Activated CD4-positive, CD25-positive, alpha-beta regulatory T cell treated with anti-CD3 and anti-CD28 coated beads, Interleukin-2, amount 50 U/mL, for 16 hours (primary cell): ENCODE data around the gene ATG7.
"Not testable (repeated sequence)": the region's sequence is repeated elsewhere in the genome, so short reads cannot be mapped to it uniquely, and the experiment has no call there.

Experiments
- DNase-seq: peaks from one replicate; pipeline ENCODE4 v3.0.0-alpha.2; 2020; ENCODE audit warnings: low read depth, low spot score

Gene ATG7

DNA sequence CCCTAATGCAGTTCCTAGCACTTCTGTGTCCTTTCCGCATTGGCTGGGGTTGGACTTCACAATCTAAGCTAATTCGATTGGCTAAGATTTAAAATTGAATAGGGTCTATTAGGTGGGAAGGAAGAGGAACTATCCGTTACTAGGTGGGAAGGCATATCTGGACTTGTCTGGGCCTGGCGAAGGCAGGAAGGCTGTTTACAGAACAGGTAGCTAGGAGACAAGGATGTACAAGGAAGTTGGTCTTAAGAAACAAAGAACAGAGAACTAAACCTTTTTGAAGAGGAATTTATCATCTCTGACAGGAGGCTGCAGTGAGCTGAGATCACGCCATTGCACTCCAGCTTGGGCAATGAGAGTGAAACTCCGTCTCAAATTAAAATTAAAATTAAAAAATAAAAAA is 17.3 kb upstream of the ATG7 start:
- no peak for DNase-seq

DNA sequence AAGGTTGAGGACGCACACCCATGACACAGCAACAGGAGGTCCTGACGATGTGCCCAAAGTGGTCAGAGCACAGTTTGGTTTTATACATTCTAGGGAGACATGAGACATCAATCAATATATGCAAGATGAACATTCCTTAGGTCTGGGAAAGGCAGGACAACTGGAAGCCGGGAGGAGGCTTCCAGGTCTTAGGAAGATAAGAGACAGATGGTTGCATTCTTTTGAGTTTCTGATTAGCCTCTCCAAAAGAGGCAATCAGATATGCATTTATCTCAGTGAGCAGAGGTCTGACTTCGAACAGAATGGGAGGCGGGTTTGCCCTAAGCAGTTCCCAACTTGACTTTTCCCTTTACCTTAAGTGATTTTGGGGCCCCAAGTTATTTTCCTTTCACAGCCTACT is 16.7 kb upstream of the ATG7 start:
- DNase-seq, result not testable (repeated sequence)

DNA sequence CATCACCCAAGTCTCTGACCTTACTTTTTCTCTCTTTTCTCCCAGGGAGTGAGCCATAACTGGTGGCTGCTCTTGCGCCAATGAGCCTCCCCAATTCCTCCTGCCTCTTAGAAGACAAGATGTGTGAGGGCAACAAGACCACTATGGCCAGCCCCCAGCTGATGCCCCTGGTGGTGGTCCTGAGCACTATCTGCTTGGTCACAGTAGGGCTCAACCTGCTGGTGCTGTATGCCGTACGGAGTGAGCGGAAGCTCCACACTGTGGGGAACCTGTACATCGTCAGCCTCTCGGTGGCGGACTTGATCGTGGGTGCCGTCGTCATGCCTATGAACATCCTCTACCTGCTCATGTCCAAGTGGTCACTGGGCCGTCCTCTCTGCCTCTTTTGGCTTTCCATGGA is 13.2 kb upstream of the ATG7 start:
- no peak for DNase-seq

DNA sequence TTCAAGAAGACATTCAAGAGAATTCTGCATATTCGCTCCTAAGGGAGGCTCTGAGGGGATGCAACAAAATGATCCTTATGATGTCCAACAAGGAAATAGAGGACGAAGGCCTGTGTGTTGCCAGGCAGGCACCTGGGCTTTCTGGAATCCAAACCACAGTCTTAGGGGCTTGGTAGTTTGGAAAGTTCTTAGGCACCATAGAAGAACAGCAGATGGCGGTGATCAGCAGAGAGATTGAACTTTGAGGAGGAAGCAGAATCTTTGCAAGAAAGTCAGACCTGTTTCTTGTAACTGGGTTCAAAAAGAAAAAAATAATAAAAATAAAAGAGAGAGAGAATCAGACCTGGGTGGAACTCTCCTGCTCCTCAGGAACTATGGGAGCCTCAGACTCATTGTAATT is 11.7 kb upstream of the ATG7 start:
- DNase-seq, result no peak

DNA sequence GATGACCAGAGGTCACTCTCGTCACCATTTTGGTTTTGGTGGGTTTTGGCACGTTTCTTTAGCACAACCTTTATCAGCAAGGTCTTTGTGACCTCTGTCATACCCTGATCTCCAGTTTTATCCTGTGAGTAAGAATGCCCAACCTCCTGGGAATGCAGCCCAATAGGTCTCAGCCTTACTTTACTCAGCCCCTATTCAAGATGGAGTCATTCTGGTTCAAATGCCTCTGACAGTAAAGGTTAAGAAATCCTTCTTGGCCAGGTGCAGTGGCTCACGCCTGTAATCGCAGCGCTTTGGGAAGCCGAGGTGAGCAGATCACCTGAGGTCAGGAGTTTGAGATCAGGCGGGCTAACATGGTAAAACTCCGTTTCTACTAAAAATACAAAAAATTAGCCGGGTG is 3.2 kb upstream of the ATG7 start:
- no peak for DNase-seq

DNA sequence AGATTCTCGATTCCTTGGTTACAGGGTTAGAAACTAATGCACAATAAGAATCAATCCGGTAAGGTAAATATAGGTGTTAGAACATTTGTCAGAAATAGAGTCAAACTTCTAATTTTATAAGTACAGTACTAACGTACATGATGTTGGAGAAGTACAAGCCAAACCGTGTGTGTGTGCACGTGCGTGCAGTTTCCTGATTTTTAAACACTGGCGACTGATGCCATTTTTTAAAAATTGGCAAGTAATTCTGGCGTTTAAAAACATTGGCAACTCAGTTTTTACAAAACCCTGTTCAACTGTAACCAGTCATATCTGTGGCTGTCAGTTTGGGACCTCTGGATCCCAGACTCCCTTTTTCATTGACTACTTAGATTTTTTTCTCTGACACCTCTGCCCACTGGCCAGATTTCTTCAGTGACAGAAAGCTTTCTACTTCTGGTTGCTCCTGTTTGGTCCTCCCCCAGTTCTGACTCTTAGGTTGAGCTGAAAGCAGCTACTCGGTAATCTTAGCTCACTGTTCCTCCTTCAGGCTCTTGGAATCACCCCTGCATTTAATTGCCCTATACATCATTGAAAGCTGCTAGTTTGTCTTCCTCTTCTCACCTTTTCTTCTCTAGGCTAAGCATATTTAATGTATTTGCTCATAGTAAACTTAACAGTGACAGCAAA is 843 bp downstream of the ATG7 start:
- DNase-seq, result no peak

DNA sequence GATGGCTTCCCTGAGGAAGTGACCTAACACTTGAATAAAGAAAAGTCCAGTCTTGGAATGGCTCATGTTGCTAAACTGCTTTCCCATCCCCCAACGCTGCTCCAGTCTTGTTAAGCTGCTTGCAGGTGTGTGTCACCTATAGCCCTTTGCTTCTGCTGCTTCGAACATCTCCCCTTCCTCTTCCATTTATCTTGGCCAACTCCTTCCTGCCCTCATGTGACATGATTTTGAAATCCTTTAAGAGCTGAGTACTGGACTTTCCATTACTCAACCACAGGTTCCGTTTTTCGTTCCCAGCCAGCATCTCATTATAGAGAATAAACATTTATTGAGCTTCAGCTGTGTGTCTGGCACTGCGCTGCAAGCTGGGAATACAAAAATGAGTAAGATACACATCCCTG is 1.7 kb downstream of the ATG7 start:
- no peak for DNase-seq

DNA sequence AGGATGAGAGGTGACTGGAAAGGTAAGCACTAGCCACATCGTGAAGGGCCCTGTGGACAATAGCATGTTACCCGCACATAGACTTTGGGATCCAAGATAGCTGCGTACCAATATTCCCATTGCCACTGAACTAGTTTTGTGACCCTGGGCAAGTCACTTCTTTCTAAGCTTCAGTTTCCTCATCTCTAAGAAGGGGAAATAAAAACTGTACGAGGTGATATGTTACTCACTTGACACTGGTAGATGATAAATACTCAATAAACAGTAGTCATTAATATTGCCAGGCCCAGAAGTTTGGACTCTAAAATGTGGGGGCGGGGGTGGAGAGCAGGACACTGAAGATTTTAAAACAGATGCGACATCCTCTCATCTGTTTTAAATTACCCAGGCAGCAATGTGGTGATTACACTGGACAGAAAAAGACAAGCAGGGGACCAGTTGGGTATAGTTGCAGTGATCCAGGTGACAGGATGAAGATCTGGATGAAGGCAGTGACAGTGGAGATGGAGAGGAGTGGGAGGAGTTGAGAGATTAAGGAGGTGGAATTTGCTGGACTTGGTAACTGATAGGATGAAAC is 2.5 kb downstream of the ATG7 start:
- no peak for DNase-seq

DNA sequence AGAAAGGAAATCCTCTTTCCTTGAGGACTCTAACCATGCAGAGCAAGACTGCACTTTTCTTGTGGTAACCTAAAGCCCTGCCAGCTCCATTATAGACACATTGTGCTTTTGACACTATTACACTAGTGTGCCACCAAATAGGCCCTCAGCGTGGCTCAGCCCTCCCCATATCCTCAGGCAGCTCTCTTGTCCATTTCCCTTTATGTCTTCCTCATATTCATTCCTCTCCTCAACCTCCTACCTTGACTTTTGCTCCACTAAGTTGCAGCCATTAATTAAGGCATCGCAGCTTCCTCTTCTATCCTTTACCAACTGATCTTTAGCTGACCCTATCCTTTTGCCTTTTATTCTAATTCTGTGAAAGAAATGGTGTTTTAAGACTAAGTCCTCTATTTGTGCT is 3.7 kb downstream of the ATG7 start:
- DNase-seq, result no peak

DNA sequence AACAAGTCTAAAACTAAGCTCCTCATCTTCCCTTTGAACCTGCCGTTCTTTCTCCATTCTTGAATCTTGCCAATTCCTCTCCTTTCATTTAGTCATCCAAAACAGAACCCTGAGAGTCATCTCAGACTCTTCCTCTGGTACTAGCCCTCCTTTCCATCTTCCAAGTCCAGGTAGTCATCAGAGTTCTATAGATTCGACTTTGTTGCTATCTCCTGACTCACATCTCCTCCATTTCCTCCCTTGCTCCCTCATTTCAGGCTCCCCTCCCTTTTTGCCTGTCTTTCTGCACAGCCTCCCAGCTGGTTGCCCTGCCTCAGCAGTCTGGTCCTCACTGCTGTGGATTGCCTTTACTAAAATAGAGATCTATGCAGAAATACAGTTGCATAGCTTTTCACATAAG is 4.7 kb downstream of the ATG7 start:
- no peak for DNase-seq

DNA sequence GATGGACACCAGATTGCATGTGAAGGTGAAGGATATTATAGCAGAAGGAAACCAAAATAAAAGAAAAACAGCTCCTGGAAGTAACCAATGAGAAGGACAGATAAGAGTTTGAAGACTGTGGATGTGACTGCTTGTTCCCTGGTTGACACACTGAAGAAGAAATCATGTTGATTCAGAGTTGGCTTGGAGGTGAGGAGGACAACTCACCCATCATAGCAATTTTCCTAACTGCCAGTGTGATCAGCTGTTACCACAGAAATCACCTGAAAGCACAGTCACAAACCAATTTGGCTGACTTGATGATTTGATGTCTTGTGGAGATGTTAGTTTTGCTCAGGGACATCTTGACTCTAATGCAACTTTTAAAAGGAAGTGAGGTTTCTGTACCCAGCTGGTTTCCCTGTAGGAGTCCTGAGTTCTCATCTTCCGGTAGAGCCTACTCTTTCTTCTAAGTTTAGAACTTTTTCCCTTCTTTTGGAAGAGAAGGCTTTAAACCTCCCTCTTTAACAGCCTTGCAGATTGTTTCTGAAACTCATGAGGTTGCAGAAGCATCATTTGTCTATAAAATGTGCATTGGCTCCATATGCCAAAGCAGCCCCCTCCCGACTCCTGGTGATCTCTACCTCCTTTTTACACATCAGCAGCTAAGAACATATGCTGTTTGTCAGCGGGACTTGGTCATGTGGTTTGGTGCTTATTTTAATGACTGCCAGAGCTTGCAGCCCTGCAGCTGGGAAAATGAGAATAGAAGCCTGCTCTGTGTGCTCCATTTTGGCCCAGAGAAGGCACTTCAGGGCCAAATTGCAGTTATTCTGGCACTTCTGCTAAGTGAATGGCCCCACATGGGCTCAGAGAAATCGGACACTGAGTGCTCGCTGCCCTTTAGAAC is 10.3 kb downstream of the ATG7 start:
- DNase-seq, result no peak

DNA sequence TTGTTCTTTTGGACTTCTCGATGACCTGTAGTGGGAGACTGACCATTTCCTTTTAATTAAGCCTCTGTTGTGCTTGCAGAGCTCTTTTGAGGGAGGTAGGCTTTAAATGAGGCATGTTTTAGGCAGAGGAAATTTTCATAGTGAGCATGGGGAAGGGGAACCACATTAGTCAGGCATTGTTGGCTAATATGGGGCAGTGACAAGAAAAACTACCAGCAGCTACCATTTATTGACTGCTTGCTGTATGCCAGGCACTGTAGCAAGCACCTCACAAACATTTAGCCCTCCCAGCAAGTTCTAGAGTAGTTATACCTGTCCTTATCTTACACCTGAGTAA is 10.9 kb downstream of the ATG7 start:
- no peak for DNase-seq

DNA sequence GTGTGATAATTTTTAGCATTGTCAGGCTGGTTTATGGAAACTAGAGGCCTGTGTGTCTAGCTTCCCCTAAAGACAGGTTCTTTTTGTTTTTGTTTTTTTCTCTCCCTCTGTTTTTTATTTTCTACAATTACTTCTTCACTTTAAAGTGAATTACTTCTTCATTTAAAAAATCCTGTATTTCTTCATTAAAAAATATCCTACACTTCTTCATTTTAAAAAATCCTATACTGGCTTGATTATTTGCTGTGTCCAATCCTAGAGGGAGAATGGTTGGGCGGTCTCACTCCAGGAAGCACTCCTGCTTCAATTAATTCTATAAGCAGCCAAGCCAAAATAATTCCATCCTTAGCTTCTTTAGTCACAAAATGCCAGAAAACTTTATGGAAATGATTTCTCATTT is 11.8 kb downstream of the ATG7 start:
- no peak for DNase-seq

DNA sequence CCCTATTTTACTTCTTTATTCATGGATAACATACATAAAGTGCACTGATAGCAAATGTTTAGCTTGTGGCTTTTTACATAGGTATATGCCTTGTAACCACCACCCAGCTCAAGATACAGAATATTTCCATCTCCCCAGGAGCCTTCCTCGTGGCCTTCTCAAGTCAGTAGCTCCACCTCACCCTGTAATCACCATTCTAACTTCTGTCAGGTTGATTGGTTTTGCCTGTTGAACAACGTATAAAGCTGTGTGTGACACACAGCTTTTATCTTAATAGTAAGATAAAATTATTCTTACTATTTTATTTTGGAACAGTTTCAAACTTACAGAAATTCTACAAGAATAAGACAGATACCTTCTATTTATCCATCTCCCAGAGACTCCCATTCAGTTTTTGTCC is 13.3 kb downstream of the ATG7 start:
- DNase-seq, result no peak

DNA sequence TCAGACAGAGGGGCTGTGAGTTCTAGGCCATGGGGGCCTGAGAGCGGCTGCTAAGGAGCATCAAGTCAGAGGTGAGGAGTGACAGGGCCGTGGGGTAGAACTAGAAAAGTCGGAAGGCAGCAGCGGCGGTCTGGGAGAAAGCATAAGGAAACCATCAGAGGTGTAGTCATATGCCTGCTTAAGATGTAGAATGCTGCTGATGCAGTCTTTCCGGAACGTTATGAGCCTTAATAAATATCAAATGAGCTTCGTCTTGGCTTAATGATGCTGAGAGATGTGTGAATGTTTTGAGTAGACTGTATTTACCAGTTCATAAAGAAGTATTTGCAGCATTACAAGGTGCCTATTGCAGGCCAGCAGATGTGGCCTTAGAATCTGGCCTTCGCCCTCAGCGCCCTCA is 15.2 kb downstream of the ATG7 start:
- no peak for DNase-seq

DNA sequence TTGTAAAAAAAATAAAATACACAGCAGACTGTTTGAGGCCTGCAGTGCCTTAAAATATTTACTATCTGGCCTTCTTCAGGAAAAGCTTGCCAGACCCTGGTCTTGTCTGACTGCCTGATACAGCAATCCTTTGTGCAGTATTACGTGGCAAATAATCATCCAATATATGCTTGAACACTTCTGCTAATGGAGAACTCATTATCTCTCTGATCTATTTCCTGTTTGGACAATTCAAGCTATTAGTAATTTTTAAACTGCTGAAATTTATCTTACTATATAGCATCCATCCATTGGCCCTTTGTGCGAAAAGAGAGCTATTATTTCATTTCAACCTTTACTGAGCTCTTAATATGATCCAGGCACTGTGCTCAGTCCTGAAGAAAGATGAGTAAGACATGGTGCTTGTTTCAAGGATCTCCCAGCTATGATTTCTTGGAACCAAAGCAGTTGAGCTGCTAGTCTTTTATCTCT is 15.9 kb downstream of the ATG7 start:
- DNase-seq, result no peak

DNA sequence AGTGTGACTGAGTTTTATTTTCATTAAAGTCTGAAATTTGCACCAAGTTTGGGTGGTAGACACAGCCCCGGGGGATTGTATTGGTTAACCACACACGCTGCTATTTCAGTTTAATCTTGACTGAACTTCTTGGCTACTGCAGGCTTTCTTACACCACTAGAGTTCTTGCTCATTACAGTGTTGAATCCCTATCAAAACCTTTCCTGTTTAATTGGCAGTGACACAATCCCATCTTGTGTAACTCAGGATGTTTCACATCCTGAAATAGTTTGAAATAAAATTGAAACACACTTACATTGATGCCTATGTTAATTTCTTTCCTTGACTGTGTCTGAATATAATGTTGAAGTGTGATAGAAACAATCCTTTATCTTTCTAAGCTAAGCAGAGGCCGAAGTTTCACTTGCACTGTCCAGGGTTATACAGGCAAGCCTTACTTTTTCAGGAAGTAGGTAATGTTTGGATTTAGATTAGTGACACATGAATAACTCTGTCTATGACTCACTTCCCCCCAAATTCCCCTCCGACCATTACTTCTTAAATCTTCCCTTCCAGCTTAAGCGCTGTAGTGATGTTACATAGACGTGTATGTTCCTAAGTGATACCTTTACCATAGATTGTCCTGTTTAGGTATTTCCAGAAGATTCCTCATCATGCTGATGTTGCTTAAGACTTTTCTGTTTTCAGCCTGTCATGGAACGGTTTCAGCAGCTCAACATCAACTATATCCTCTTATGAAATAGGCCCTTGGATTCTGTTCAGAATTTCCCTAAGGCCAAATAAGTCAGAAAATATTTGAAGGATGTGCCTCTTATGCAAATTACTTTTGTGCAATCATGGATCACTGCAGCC is 16.8 kb downstream of the ATG7 start:
- no peak for DNase-seq

DNA sequence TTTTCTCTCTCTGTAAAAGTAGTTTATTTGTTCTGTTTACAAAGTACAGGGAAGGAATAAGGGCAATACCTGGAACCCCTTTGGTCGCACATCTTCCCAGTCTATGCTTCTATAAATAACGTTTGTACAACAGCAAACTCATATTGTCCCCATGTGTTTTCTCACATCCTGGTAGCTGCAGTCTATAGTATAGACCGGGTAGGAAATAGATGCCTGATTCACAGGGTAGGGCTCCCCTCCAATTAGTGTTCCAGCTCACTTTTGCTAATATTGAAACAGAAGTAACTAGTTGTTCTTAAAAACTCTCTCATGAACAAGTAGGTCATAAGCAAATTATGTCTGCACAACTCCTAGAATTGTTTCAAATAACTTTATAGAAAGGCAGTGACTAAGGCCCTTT is 17.7 kb downstream of the ATG7 start:
- no peak for DNase-seq

DNA sequence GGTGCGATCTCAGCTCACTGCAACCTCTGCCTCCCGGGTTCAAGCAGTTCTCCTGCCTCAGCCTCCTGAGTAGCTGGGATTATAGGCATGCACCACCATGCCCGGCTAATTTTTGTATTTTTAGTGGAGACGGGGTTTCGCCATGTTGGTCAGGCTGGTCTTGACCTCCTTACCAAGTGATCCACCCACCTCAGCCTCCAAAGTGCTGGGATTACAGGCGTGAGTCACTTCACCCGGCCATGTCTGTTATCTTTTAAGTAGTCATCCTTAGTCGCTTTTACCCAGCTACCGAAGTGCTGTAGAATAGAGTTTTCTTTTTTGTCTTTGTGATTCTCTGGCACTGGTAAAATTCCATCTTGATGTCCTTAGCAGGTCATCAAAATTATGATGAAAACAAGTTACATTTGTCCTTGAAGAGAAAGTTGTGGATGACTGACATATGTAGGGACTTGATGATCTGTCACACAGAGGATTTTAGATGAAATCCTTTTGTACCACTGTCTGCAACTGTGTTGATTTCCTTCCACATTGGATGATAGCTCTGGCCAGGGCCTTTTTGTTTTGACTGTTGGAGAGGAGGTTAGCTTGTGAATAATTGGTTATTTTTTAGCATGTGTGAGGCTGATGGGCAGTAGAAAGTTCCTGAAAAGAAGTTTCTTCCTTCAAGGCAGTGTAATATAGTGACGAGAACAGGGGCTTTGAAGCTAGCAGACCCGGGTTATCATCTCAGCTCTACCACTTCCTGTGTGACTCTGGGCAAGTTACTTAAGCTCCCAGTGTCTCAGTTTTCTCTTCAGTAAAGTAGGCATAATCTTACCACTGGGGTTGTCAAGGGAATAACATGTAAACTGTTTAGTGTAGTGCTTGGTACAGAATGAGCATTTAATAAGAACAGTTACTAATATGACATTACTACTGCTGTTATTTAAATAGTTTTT is 18.8 kb downstream of the ATG7 start:
- DNase-seq, result no peak

DNA sequence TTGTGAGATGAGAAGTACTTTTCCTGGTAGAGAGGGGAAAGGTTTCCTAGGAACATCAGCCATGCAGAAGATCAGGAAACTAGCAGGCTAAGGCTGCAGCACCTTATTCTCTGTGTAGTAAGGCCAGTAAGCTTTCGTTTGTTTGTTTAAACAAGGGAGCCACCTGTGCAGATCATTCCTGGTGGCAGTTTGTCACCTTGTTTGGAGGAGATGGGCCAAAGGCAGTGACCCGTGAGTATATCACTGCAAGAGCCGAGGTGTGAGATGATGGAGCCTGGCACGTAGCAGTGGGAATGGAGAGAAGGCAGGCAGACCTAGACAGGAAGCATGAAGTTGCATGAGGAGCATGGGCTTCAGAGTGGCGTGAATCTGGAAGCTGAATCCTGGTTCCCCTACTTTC is 19.6 kb downstream of the ATG7 start:
- no peak for DNase-seq

DNA sequence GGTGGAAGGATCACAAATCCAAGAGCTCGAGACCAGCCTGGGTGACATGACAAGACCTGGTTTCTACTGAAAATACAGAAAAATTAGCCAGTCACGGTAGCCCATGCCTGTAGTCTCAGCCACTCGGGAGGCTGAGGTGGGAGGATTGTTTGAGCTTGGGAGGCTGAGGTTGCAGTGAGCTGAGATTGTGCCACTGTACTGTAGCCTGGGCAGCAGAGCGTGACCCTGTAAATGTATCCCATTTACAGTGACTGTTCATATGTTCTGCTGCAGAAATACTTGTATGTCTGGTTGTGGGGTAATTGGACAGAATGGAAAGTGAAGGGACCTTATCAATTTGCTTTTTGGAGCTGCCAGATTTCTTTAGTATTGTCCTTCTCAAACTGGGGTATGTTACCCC is 24.9 kb downstream of the ATG7 start:
- no peak for DNase-seq
